Body of pancreas (tissue), 4 donors: Measurements from ENCODE around the gene HPS3. TPM values are rescaled to one million over a fixed set of nuclear protein-coding genes. Genes with fewer than 3 reads are reported as not detected.

Experiments
- ATAC-seq: fragments of 150-250 bp; one replicate; pipeline ENCODE4 v1.9.1; 2016
- DNase-seq, 4 donors: peaks; one replicate each; pipeline ENCODE4 v3.0.0-alpha.2; 2019
- H3K27ac ChIP-seq, 4 donors: fragments of 200-600 bp; sonication (generic); 1 replicate in 3 of 4; 2 replicates in 1 of 4; pipeline versions ENCODE4 v1.5.1 to v1.6.1; 2016 to 2019; ENCODE audit warnings: mild to moderate bottlenecking in 1 of 4, mixed read lengths in 1 of 4, moderate library complexity in 1 of 4
- H3K27me3 ChIP-seq, 2 donors: fragments of 200-600 bp; sonication (generic); one replicate each; pipeline ENCODE4 v1.6.0; 2016; ENCODE audit warnings: mild to moderate bottlenecking in 1 of 2
- H3K36me3 ChIP-seq, 2 donors: fragments of 200-600 bp; sonication (generic); replicated peaks in 1 of 2; 2 replicates each; pipeline ENCODE4 v1.5.1; 2016; ENCODE audit warnings: low read depth in 2 of 2; ENCODE audit not compliant: insufficient read depth in 1 of 2
- H3K4me1 ChIP-seq: fragments of 200-600 bp; sonication (generic); one replicate; pipeline ENCODE4 v1.6.0; 2016
- H3K4me3 ChIP-seq, 2 donors: fragments of 200-600 bp; sonication (generic); 1 replicate in 1 of 2; 2 replicates in 1 of 2; pipeline ENCODE4 v1.5.1; 2016 to 2019
- H3K9me3 ChIP-seq, 3 donors: fragments of 200-600 bp; sonication (generic); 1 replicate in 2 of 3; 2 replicates in 1 of 3; pipeline ENCODE4 v1.5.1; 2016
- POLR2A ChIP-seq, 3 donors: fragments of 450-650 bp; IDR thresholded peaks; one replicate each; pipeline ENCODE4 v1.6.1; 2016; ENCODE audit warnings: antibody characterized with exemption in 3 of 3, mild to moderate bottlenecking in 2 of 3
- WGBS, 2 donors: methylation state at CpG; one replicate each; pipeline ENCODE4 v1.1.5; 2017; 5-methylcytosine and 5-hydroxymethylcytosine counted together
- intact Hi-C: fragments of 100-400 bp; cut with DNase I; formaldehyde crosslinking; loops from one replicate; pipeline ENCODE4 v1.15.1; 2023
- total RNA-seq, 2 donors: library from RNA; depleted of rRNA; stranded (reverse); fragments of >200 nt; gene quantifications; one replicate each; pipeline ENCODE4 v1.1.0, GENCODE V29; 2016
- TF ChIP-seq, protein P1 (sequence below), 7 experiments: fragments of 450-650 bp in 4 of 7; fragments of 200-600 bp in 3 of 7; sonication (generic) in 3 of 7; IDR thresholded peaks; one replicate each; pipeline ENCODE4 v1.5.1; 2016 to 2019; ENCODE audit warnings: antibody characterized with exemption in 7 of 7

Gene HPS3
- total RNA-seq, 2 donors from 2014 or later, result 15.8 to 18.2 TPM

DNA sequence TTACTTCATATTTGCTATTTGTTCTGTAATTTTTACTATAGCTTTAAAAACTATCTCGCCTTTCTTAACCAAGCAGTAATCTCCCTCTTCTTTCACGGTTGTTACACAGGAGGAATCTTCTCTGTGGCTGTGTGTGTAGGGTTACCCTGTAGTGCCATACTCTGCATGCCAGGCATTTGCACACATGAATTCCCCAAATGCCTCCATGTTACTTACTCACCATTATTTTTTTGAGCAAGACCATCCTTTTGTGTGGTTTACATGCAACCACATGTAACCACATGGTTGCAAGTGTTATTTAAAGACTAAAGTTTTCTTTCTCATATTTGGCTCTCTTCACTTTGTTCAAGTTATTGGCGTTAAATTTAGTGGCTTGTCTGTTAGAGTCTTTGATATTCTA, 45.5 kb downstream of the HPS3 start:
- no peaks in the 10 kb centered on the region for H3K4me1 ChIP-seq
- TF ChIP-seq, protein P1, sequence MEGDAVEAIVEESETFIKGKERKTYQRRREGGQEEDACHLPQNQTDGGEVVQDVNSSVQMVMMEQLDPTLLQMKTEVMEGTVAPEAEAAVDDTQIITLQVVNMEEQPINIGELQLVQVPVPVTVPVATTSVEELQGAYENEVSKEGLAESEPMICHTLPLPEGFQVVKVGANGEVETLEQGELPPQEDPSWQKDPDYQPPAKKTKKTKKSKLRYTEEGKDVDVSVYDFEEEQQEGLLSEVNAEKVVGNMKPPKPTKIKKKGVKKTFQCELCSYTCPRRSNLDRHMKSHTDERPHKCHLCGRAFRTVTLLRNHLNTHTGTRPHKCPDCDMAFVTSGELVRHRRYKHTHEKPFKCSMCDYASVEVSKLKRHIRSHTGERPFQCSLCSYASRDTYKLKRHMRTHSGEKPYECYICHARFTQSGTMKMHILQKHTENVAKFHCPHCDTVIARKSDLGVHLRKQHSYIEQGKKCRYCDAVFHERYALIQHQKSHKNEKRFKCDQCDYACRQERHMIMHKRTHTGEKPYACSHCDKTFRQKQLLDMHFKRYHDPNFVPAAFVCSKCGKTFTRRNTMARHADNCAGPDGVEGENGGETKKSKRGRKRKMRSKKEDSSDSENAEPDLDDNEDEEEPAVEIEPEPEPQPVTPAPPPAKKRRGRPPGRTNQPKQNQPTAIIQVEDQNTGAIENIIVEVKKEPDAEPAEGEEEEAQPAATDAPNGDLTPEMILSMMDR (IDR thresholded peaks at IDR 0.05), result no peak
- TF ChIP-seq POLR2A (IDR thresholded peaks at IDR 0.05), result no peak
- peaks cover 0 to 8% of the 10 kb centered on the region in 2 donors for H3K36me3 ChIP-seq

DNA sequence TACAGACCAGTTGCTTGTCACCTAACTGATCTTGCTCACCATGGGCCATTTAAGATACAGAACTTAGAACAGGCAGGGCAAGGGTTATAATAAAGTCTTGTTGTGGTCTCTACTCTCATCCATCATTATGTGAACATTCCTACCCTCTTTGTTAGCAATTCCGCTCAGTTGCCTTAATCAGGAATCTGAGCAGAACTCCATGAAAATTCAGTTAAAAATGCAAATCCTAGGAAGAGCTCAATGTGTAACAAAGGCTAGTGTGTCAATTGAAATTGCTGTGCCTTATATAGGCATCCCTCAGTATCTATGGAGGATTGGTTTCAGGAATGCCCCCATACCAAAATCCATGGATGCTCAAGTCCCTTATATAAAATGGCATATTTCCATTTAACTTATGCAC, 47.7 kb downstream of the HPS3 start:
- no peaks in the 10 kb centered on the region for H3K27me3 ChIP-seq
- no peak overlapping the region for H3K27ac ChIP-seq
- H3K36me3 ChIP-seq, result peaks cover 0 to 6% of the 10 kb centered on the region in 2 donors
- TF ChIP-seq, protein P1 (IDR thresholded peaks at IDR 0.05), result no peak
- no peak for TF ChIP-seq POLR2A (IDR thresholded peaks at IDR 0.05)
- no peak for DNase-seq
- intact Hi-C loops, result no loop called here
- H3K4me3 ChIP-seq, result no peak overlapping the region
- 100% methylated on average over 1 of the region's 1 CpG for WGBS, 2 donors
- no peaks in the 10 kb centered on the region for H3K9me3 ChIP-seq
- ATAC-seq, result no peak
- H3K4me1 ChIP-seq, result no peaks in the 10 kb centered on the region

More for the DNA sequence above, 45.5 kb downstream of the HPS3 start:
- 79 to 92% methylated on average over 3 of the region's 3 CpGs for WGBS, 2 donors
- intact Hi-C loops, result no loop called here
- Histone ChIP-seq H3K27me3 (no peaks in the 10 kb centered on the region), H3K9me3 (no peaks in the 10 kb centered on the region), H3K27ac (no peak overlapping the region), H3K4me3 (no peak overlapping the region)
- DNase-seq (no peak), ATAC-seq (no peak)

DNA sequence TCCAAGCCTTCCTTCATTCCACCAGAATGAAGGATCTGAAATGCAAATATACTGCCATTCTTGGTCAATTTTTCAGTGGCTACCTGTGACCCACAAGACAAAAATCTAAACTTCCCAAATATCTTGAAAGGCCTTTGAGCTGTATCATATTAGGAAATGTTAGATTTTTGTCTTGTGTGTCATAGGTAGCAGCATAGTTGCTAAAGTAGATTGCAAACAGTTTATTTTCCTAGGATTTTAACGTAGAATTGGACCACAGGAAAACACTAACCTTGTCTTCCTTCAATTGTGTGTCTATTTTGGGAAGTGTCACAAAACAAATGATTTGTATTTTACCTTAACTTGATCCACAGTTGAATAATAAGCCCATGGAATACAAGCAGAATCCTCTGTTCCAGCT, 49.8 kb downstream of the HPS3 start:
- ATAC-seq (no peak), DNase-seq (no peak)
- H3K4me3 ChIP-seq, result no peak overlapping the region
- H3K9me3 ChIP-seq, result no peaks in the 10 kb centered on the region
- no peaks in the 10 kb centered on the region for H3K27me3 ChIP-seq
- intact Hi-C loops, result no loop called here
- H3K27ac ChIP-seq, result peak overlapping the region in 1 of 4 donors; percentile 10
- TF ChIP-seq, protein P1 (IDR thresholded peaks at IDR 0.05), result no peak
- TF ChIP-seq POLR2A (IDR thresholded peaks at IDR 0.05), result no peak
- WGBS, 2 donors, result 91 to 93% methylated on average over 1 of the region's 1 CpG
- no peaks in the 10 kb centered on the region for H3K4me1 ChIP-seq
- H3K36me3 ChIP-seq, result peaks cover 0 to 2% of the 10 kb centered on the region in 2 donors

DNA sequence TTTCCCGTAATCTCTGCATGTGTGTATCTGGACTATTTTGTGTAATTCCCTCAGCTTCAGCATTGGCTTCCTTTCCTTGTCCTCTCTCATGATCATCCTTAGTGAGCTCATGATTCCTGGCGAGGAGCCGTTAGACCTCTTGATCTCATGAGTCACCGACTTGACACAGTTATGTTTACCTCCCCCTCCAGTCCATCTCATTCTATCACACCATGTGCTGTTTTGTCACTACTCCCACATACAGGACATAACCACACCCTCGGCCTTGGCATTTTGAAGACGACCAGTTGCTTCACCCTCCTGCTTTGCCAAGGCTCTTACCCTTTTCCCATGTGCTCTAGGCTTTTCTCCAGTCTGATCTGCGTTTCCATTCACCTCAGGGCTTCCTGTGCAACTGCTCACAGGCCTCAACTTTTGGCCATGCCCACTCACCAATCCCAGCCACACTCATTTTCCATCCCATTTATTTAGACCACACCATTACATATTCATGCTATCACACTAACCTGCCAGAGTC, 50.7 kb downstream of the HPS3 start:
- intact Hi-C loops, result no loop called here
- peak; percentile 88 for ATAC-seq

DNA sequence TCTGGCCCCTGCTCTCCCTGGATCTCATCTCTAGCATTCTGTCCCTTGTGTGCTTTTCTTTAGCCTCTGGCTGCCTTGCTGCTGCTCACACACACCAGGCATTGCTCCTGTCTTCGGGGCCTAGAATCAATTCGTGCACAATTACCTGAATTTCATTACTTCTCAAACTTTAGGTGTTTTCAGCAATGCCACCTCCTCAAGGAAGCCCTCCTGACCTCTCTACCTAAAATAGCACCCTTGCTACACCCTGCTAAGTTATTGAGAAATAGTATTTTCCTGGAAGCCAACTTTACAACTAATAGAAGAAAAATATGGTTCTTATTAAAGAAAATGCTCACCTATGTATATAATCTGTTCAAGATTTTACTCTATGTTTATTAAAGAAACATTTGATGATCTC, 51.7 kb downstream of the HPS3 start:
- no peaks in the 10 kb centered on the region for H3K4me1 ChIP-seq
- ATAC-seq (no peak), DNase-seq (no peak)
- WGBS, 2 donors, result 92 to 93% methylated on average over 2 of the region's 2 CpGs
- TF ChIP-seq POLR2A (IDR thresholded peaks at IDR 0.05), result no peak
- TF ChIP-seq, protein P1 (IDR thresholded peaks at IDR 0.05), result no peak
- H3K9me3 ChIP-seq, result no peaks in the 10 kb centered on the region
- intact Hi-C loops, result no loop called here
- no peak overlapping the region for H3K4me3 ChIP-seq
- H3K27ac ChIP-seq, result no peak overlapping the region
- no peaks in the 10 kb centered on the region for H3K27me3 ChIP-seq
- peaks cover 0 to 2% of the 10 kb centered on the region in 2 donors for H3K36me3 ChIP-seq

More for the DNA sequence above, 50.7 kb downstream of the HPS3 start:
- no peak for TF ChIP-seq POLR2A (IDR thresholded peaks at IDR 0.05)
- DNase-seq, result peak; percentile 59 to 87 (median 70)
- Histone ChIP-seq H3K27me3 (no peaks in the 10 kb centered on the region), H3K36me3 (peaks cover 0 to 2% of the 10 kb centered on the region in 2 donors), H3K9me3 (no peaks in the 10 kb centered on the region), H3K4me1 (no peaks in the 10 kb centered on the region), H3K4me3 (no peak overlapping the region), H3K27ac (peak overlapping the region in 2 of 4 donors; percentile 6 to 35)
- WGBS, 2 donors, result 49 to 68% methylated on average over 7 of the region's 7 CpGs
